GM12872 (cell line): Measurements from ENCODE around the gene EEF2K.

Experiments used
- CTCF ChIP-seq: IDR thresholded peaks from 3 replicates; pipeline ENCODE4 v1.5.1; 2011; ENCODE audit warnings: low read depth, mild to moderate bottlenecking, low read length, moderate library complexity; ENCODE audit not compliant: insufficient read depth

Gene EEF2K

GRCh38 chr16:22184615-22184968 lies 21.5 kb upstream of the EEF2K start:
- TF ChIP-seq CTCF = no peak

GRCh38 chr16:22186517-22186916 lies 19.6 kb upstream of the EEF2K start:
- TF ChIP-seq CTCF = peak; percentile 46

GRCh38 chr16:22188267-22188594 lies 17.8 kb upstream of the EEF2K start:
- no peak for TF ChIP-seq CTCF

- peak; percentile 90 for TF ChIP-seq CTCF
Measured at GRCh38 chr16:22188595-22189442, 17.3 kb upstream of the EEF2K start.

GRCh38 chr16:22189473-22190080 lies 16.5 kb upstream of the EEF2K start:
- TF ChIP-seq CTCF = no peak

- no peak for TF ChIP-seq CTCF
Measured at GRCh38 chr16:22190081-22190775, 15.8 kb upstream of the EEF2K start.

- TF ChIP-seq CTCF = no peak
Measured at GRCh38 chr16:22190776-22191531, 15.1 kb upstream of the EEF2K start.
